Stimulated activated CD8-positive, alpha-beta memory T cell treated with anti-CD3 and anti-CD28 coated beads, Interleukin-4, amount 100 ng/mL, for 4 hours (primary cell): ENCODE measurements around the gene GUSB.
"Not testable (repeated sequence)": the region's sequence is repeated elsewhere in the genome, so short reads cannot be mapped to it uniquely, and the experiment has no call there.

Experiments used
- DNase-seq, 2 donors: peaks; one replicate each; pipeline ENCODE4 v3.0.0-alpha.2; 2020; ENCODE audit warnings: low read depth in 2 of 2, low spot score in 1 of 2

Gene GUSB

GRCh38 chr7:65975814-65976445, 6.1 kb downstream of the GUSB start:
- no peak for DNase-seq

GRCh38 chr7:65974876-65975275, 7.1 kb downstream of the GUSB start:
- DNase-seq: no peak

- DNase-seq: no peak
Observed at GRCh38 chr7:65974191-65974801, 7.7 kb downstream of the GUSB start.

GRCh38 chr7:65972976-65973375, 9.0 kb downstream of the GUSB start:
- DNase-seq: no peak

GRCh38 chr7:65971021-65971420, 11.0 kb downstream of the GUSB start:
- DNase-seq: no peak

- DNase-seq: no peak
Observed at GRCh38 chr7:65968256-65969185, 13.5 kb downstream of the GUSB start.

- DNase-seq: no peak
Observed at GRCh38 chr7:65967361-65968155, 14.5 kb downstream of the GUSB start.

GRCh38 chr7:65966146-65966545, 15.9 kb downstream of the GUSB start:
- no peak for DNase-seq

- DNase-seq: not testable (repeated sequence)
Observed at GRCh38 chr7:65964671-65965070, 17.3 kb downstream of the GUSB start.

GRCh38 chr7:65962033-65962432, 20.0 kb downstream of the GUSB start:
- no peak for DNase-seq

- no peak for DNase-seq
Observed at GRCh38 chr7:65960351-65961074, 21.5 kb downstream of the GUSB start.

- DNase-seq: no peak
Observed at GRCh38 chr7:65955718-65956117, 26.3 kb downstream of the GUSB start.

GRCh38 chr7:65953890-65954450, 28.0 kb downstream of the GUSB start:
- no peak for DNase-seq

GRCh38 chr7:65953001-65953720, 28.9 kb downstream of the GUSB start:
- no peak for DNase-seq

- DNase-seq: no peak
Observed at GRCh38 chr7:65951837-65952578, 30.0 kb downstream of the GUSB start.

- no peak for DNase-seq
Observed at GRCh38 chr7:65946904-65947303, 35.1 kb downstream of the GUSB start.

GRCh38 chr7:65945787-65946186, 36.2 kb downstream of the GUSB start:
- not testable (repeated sequence) for DNase-seq

GRCh38 chr7:65938336-65938895, 43.6 kb downstream of the GUSB start:
- DNase-seq: no peak

GRCh38 chr7:65937296-65937695, 44.7 kb downstream of the GUSB start:
- no peak for DNase-seq
